Activated gamma-delta T cell treated with anti-CD3 and anti-CD28 coated beads, Interleukin-2, amount 50 U/mL, for 16 hours (primary cell): ENCODE data around the gene RBMS1.

Experiments
- DNase-seq: peaks from one replicate; pipeline ENCODE4 v3.0.0-alpha.2; 2020; ENCODE audit warnings: low read depth

The RBMS1 gene

GRCh38 chr2:160409480-160409879 is 84.1 kb downstream of the RBMS1 start:
- DNase-seq: no peak

GRCh38 chr2:160408959-160409291 is 84.7 kb downstream of the RBMS1 start:
- no peak for DNase-seq

- no peak for DNase-seq
These were observed 85.2 kb downstream of the RBMS1 start for GRCh38 chr2:160408173-160408958.

GRCh38 chr2:160407393-160408172 is 86.0 kb downstream of the RBMS1 start:
- peak; percentile 35 for DNase-seq

GRCh38 chr2:160406591-160407392 is 86.8 kb downstream of the RBMS1 start:
- peak; percentile 58 for DNase-seq

GRCh38 chr2:160405077-160405867 is 88.3 kb downstream of the RBMS1 start:
- DNase-seq: no peak

- no peak for DNase-seq
These were observed 90.3 kb downstream of the RBMS1 start for GRCh38 chr2:160402997-160403979.

- no peak for DNase-seq
These were observed 91.1 kb downstream of the RBMS1 start for GRCh38 chr2:160402501-160402900.

- no peak for DNase-seq
These were observed 91.7 kb downstream of the RBMS1 start for GRCh38 chr2:160401895-160402294.

- DNase-seq: no peak
These were observed 93.7 kb downstream of the RBMS1 start for GRCh38 chr2:160399880-160400279.

GRCh38 chr2:160397530-160397865 is 96.1 kb downstream of the RBMS1 start:
- DNase-seq: no peak

GRCh38 chr2:160394153-160394552 is 99.5 kb downstream of the RBMS1 start:
- DNase-seq: no peak

- DNase-seq: no peak
These were observed 101.4 kb downstream of the RBMS1 start for GRCh38 chr2:160392201-160392600.

GRCh38 chr2:160390544-160391455 is 102.8 kb downstream of the RBMS1 start:
- no peak for DNase-seq

- DNase-seq: no peak
These were observed 103.7 kb downstream of the RBMS1 start for GRCh38 chr2:160389875-160390274.

- peak; percentile 19 for DNase-seq
These were observed 104.9 kb downstream of the RBMS1 start for GRCh38 chr2:160388464-160389263.

- DNase-seq: no peak
These were observed 105.9 kb downstream of the RBMS1 start for GRCh38 chr2:160387558-160388262.

- DNase-seq: no peak
These were observed 108.8 kb downstream of the RBMS1 start for GRCh38 chr2:160384791-160385190.
